ENCODE results near the gene EPB41L5.

GRCh38 chr2:120026890-120027289 lies 14.0 kb downstream of the EPB41L5 start:
- TF ChIP-seq POLR2A (IDR thresholded peaks at IDR 0.05) (no peak), CTCF (IDR thresholded peaks at IDR 0.05 in 8 of 11, conservative IDR thresholded peaks at IDR 0.05 in 3 of 11) (no peak)

Measured in spleen (tissue), 7 donors.